Neural cell (in vitro differentiated cells): Measurements from ENCODE around the gene KRT36. TPM values are rescaled to one million over a fixed set of nuclear protein-coding genes. Genes with fewer than 3 reads are reported as not detected.

ENCODE experiments used
- H2AFZ ChIP-seq: fragments of 200-600, 300-800 bp; sonication (generic), shearing (Covaris generic); 2 replicates; pipeline ENCODE4 v1.6.0; 2014; ENCODE audit warnings: low read depth, mild to moderate bottlenecking, antibody characterized with exemption, low read length, moderate library complexity
- H3F3A ChIP-seq: fragments of 200-600 bp; shearing (Covaris generic); 2 replicates; pipeline ENCODE4 v1.6.1; 2016; ENCODE audit warnings: mild to moderate bottlenecking, moderate library complexity, mixed read lengths, antibody characterized with exemption, low read length; ENCODE audit not compliant: insufficient read depth, poor library complexity, severe bottlenecking
- H3K27ac ChIP-seq: fragments of 200-600, 300-800 bp; sonication (generic), shearing (Covaris generic); 2 replicates; pipeline ENCODE4 v1.5.1; 2014; ENCODE audit warnings: mild to moderate bottlenecking, low read length, moderate library complexity
- H3K27me3 ChIP-seq: fragments of 300-800, 200-600 bp; sonication (generic), shearing (Covaris generic); 2 replicates; pipeline ENCODE4 v1.6.0; 2014; ENCODE audit warnings: mild to moderate bottlenecking, low read depth, low read length, moderate library complexity; ENCODE audit not compliant: insufficient read depth
- H3K36me3 ChIP-seq: fragments of 300-800, 200-600 bp; sonication (generic), shearing (Covaris generic); 2 replicates; pipeline ENCODE4 v1.5.1; 2014; ENCODE audit warnings: mild to moderate bottlenecking, antibody characterized with exemption, low read length, moderate library complexity; ENCODE audit not compliant: insufficient read depth
- H3K4me2 ChIP-seq: fragments of 300-800, 200-600 bp; sonication (generic), shearing (Covaris generic); 2 replicates; pipeline ENCODE4 v1.6.0; 2014; ENCODE audit warnings: mild to moderate bottlenecking, low read length
- H3K4me3 ChIP-seq: fragments of 300-800, 200-600 bp; sonication (generic), shearing (Covaris generic); 2 replicates; pipeline ENCODE4 v1.5.1; 2014; ENCODE audit warnings: mild to moderate bottlenecking, low read length, moderate library complexity
- H3K79me2 ChIP-seq: fragments of 200-600 bp; shearing (Covaris generic); replicated peaks from 2 replicates; pipeline ENCODE4 v1.6.0; 2014; ENCODE audit warnings: mild to moderate bottlenecking, low read length, moderate library complexity; ENCODE audit not compliant: insufficient read depth
- H3K9ac ChIP-seq: fragments of 300-800, 200-600 bp; sonication (generic), shearing (Covaris generic); 2 replicates; pipeline ENCODE4 v1.6.1; 2016; ENCODE audit warnings: mild to moderate bottlenecking, low read length, mixed read lengths
- H3K9me2 ChIP-seq: fragments of 200-600 bp; shearing (Covaris generic); 2 replicates; pipeline ENCODE4 v1.6.1; 2016; ENCODE audit warnings: mild to moderate bottlenecking, low read length, mixed read lengths; ENCODE audit not compliant: insufficient read depth
- H3K9me3 ChIP-seq: fragments of 200-600, 300-800 bp; sonication (generic), shearing (Covaris generic); 2 replicates; pipeline ENCODE4 v1.6.1; 2016; ENCODE audit warnings: mild to moderate bottlenecking, mixed run types, low read length, moderate library complexity, mixed read lengths
- H4K20me1 ChIP-seq: fragments of 200-600 bp; shearing (Covaris generic); 2 replicates; pipeline ENCODE4 v1.6.1; 2016; ENCODE audit warnings: mild to moderate bottlenecking, mixed run types; ENCODE audit not compliant: insufficient read depth
- CTCF ChIP-seq: fragments of 450-650 bp; IDR thresholded peaks from 2 replicates; pipeline ENCODE4 v1.5.1; 2014; ENCODE audit warnings: antibody characterized with exemption, mild to moderate bottlenecking, moderate library complexity; ENCODE audit not compliant: poor library complexity, severe bottlenecking
- EP300 ChIP-seq: fragments of 450-650 bp; conservative IDR thresholded peaks from 2 replicates; pipeline ENCODE4 v1.6.1; 2014; ENCODE audit warnings: antibody characterized with exemption, mild to moderate bottlenecking, moderate library complexity; ENCODE audit not compliant: poor library complexity, severe bottlenecking
- EZH2 ChIP-seq: fragments of 200-600, 300-800 bp; shearing (Covaris generic), sonication (generic); IDR thresholded peaks from 2 replicates; pipeline ENCODE4 v1.6.1; 2014; ENCODE audit warnings: antibody characterized with exemption, low read length, borderline replicate concordance, mild to moderate bottlenecking; ENCODE audit not compliant: insufficient read depth, poor library complexity, severe bottlenecking
- MXI1 ChIP-seq: fragments of 450-650 bp; conservative IDR thresholded peaks from 2 replicates; pipeline ENCODE4 v1.6.1; 2014; ENCODE audit warnings: antibody characterized with exemption, mild to moderate bottlenecking; ENCODE audit not compliant: poor library complexity, severe bottlenecking
- POLR2AphosphoS5 ChIP-seq: IDR thresholded peaks from 2 replicates; pipeline ENCODE4 v1.6.1; 2012
- RAD21 ChIP-seq: fragments of 450-650 bp; conservative IDR thresholded peaks from 2 replicates; pipeline ENCODE4 v1.6.1; 2014; ENCODE audit warnings: antibody characterized with exemption, mild to moderate bottlenecking, moderate library complexity
- REST ChIP-seq: IDR thresholded peaks from 2 replicates; pipeline ENCODE4 v1.6.1; 2012; ENCODE audit warnings: borderline replicate concordance
- SMC3 ChIP-seq: fragments of 450-650 bp; conservative IDR thresholded peaks from 2 replicates; pipeline ENCODE4 v1.6.1; 2014; ENCODE audit warnings: antibody characterized with exemption, mild to moderate bottlenecking, moderate library complexity; ENCODE audit not compliant: poor library complexity
- TAF1 ChIP-seq: IDR thresholded peaks from 2 replicates; pipeline ENCODE4 v1.6.1; 2012; ENCODE audit warnings: low read depth
- polyA plus RNA-seq: library from polyadenylated mRNA; depleted of rRNA; stranded (reverse); fragments of >200 nt; gene quantifications from 2 replicates; pipeline ENCODE4 v1.2.3, GENCODE V29; 2014

Gene KRT36
- polyA plus RNA-seq, 1 donor from 2014 or later: not detected

- H3K27ac ChIP-seq: no peak overlapping the region
- TF ChIP-seq SMC3: no peak
- TF ChIP-seq MXI1: no peak
- no peak for TF ChIP-seq EZH2
- TF ChIP-seq CTCF: no peak
- no peak for TF ChIP-seq POLR2AphosphoS5
- no peak for TF ChIP-seq EP300
- no peak for TF ChIP-seq REST
- no peak for TF ChIP-seq RAD21
- no peak for TF ChIP-seq TAF1
- no peak overlapping the region for H3K9ac ChIP-seq
- no peak overlapping the region for H2AFZ ChIP-seq
- H3K79me2 ChIP-seq: no peaks in the 10 kb centered on the region
- no peaks in the 10 kb centered on the region for H4K20me1 ChIP-seq
- no peaks in the 10 kb centered on the region for H3F3A ChIP-seq
- no peak overlapping the region for H3K4me2 ChIP-seq
- H3K9me3 ChIP-seq: no peaks in the 10 kb centered on the region
- no peaks in the 10 kb centered on the region for H3K36me3 ChIP-seq
- no peaks in the 10 kb centered on the region for H3K9me2 ChIP-seq
- H3K4me3 ChIP-seq: no peak overlapping the region
- H3K27me3 ChIP-seq: no peaks in the 10 kb centered on the region
Observed at GRCh38 chr17:41451154-41451728, 38.5 kb downstream of the KRT36 start.

GRCh38 chr17:41449008-41449407 is 40.7 kb downstream of the KRT36 start:
- Histone ChIP-seq H4K20me1 (no peaks in the 10 kb centered on the region), H3K4me3 (no peak overlapping the region), H3K9ac (no peak overlapping the region), H2AFZ (no peak overlapping the region), H3K27ac (no peak overlapping the region), H3K9me3 (no peaks in the 10 kb centered on the region), H3F3A (no peaks in the 10 kb centered on the region), H3K36me3 (no peaks in the 10 kb centered on the region), H3K27me3 (no peaks in the 10 kb centered on the region), H3K9me2 (no peaks in the 10 kb centered on the region), H3K4me2 (no peak overlapping the region), H3K79me2 (no peaks in the 10 kb centered on the region)
- no peak for TF ChIP-seq TAF1
- TF ChIP-seq EZH2: no peak
- no peak for TF ChIP-seq RAD21
- TF ChIP-seq REST: no peak
- no peak for TF ChIP-seq SMC3
- TF ChIP-seq MXI1: no peak
- TF ChIP-seq EP300: no peak
- TF ChIP-seq POLR2AphosphoS5: no peak
- TF ChIP-seq CTCF: no peak
